Caki2 (cell line): ENCODE data around the gene ARL14EP. TPM values are rescaled to one million over a fixed set of nuclear protein-coding genes. Genes with fewer than 3 reads are reported as not detected.

Source experiments
- DNase-seq: peaks from one replicate; pipeline ENCODE4 v3.0.0-alpha.2; 2015; ENCODE audit warnings: low read depth
- in situ Hi-C: cut with HindIII; loops from 2 replicates; pipeline ENCODE4 v1.10.0; 2016; ENCODE audit warnings: low sequenced_read_pairs, low pct_unique_long_range_greater_than_20kb, mixed read lengths
- total RNA-seq: library from RNA; depleted of rRNA; stranded (reverse); fragments of >200 nt; shearing (Covaris generic); gene quantifications from 2 replicates; pipeline ENCODE4 v1.2.3, GENCODE V29; 2014; ENCODE audit warnings: low replicate concordance

Gene ARL14EP
- total RNA-seq, 1 experiment from 2014 or later: 25.4 TPM

GRCh38 chr11:30321321-30321720, 1.6 kb upstream of the ARL14EP start:
- in situ Hi-C loops: no loop called here
- no peak for DNase-seq

DNA sequence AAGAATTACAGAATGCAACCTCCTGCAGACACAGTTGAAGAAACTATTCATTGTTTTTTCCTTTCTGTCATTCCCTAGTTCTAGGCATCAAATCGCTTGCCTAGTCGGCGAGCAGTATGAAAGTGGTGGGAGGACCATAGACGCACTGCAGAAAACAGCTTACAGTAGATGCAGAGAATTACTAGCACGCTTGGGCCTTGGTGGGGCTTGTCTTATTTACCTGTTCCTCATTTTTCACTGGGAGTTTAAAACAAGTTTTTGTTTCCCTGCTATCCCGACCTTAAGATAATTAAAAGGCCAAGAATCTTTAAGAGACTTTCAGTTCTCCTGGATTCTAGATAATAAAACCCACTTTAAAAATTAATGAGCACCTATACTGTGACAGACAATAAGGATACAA, 713 bp upstream of the ARL14EP start:
- in situ Hi-C loops: no loop called here
- no peak for DNase-seq

GRCh38 chr11:30326114-30326778, 3.3 kb downstream of the ARL14EP start:
- in situ Hi-C loops: no loop called here
- no peak for DNase-seq

- in situ Hi-C loops: no loop called here
- no peak for DNase-seq
Observed at GRCh38 chr11:30326906-30327305, 4.0 kb downstream of the ARL14EP start.

DNA sequence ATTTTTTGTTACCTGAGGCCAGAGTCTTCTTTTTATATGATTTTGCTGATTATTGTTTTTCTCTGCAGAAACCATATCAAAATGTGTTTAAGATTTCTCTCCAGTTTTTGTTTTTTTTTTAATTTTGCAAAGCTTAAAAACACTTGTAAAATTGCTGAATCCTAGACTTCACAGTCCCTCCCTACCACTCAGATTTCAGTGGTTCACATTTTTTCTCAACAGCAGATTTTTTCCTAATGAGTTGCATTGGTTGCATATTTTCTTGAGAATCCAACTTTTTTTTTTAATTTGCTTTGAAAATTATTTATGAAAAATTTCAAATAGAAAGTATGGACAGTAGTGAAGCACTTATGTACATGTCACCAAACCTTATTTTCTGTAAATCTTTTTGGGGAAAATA, 5.8 kb downstream of the ARL14EP start:
- DNase-seq: no peak
- in situ Hi-C loops: no loop called here

DNA sequence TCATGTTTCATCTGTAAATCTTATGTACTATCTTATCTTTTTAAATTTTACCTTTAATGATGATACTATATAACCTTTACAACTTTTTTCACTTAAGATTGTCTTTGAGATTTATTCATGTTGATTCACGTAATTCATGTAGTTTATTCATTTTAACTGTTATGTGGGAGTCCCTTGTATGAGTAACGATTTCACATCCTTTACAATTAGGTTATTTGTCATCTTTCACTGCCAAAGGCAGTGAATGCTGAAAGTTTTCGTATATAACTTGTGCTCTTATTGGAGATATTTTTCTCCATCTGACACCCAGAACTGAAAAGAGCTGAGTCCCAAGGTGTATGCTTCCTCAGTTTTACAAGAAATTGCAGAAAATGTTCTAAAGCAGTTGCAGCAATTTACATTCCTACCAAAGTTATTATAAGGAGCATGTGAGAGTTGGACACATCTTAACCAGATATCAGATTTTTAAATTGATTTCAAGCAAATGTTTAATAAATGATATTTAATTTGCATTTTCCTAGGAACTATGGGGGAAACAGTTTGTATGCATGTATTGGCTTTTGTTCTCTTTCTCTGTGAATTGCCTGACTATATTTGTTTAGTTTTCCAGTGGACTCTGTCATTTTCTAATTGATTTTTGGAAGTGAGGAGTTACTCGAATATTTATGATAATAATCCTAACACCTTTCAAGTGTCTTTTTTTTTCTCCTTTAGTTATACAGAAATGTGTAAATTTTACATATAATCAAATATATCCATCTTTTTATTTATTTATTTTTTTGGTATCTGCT, 6.4 kb downstream of the ARL14EP start:
- no peak for DNase-seq
- in situ Hi-C loops: no loop called here

DNA sequence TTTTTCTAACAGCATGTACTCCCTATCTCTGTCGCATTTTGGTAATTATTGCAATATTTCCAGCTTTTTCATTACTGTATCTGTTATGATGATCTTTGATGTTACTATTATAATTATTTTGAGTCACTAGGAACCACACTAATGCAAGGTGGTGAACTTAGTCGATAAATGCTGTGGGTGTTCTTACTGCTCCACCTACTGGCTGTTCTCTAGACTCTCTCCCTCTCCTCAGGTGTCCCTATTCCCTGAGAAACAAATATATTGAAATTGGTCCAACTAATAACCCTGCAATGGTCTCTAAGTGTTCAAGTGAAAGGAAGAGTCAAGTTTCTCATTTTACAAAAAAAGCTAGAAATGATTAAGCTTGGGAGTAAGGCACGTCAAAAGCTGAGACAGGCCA, 10.5 kb downstream of the ARL14EP start:
- in situ Hi-C loops: no loop called here
- DNase-seq: peak; percentile 9

DNA sequence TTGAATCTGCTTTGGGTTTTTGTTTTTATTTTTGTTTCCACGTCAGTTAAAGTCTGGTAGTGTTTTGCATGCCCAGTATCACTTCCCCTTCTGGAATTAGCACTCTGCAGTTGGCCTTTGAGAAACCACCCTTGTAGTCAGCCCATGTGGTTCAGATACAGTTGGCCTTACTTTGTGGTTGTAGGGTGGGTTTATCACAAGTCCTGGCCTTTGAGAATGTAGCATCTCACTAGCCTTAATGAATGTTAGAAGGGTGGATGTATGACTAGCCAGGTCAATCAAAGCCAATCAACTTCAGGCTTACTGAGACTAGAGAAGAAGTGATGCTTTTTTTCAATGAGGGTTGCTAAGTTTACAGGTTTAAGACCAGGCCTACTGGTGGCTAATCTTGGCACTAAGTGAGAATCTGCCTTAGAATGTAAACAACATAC, 19.8 kb downstream of the ARL14EP start:
- DNase-seq: no peak
- in situ Hi-C loops: no loop called here

GRCh38 chr11:30344085-30344484, 21.2 kb downstream of the ARL14EP start:
- in situ Hi-C loops: no loop called here
- DNase-seq: no peak

DNA sequence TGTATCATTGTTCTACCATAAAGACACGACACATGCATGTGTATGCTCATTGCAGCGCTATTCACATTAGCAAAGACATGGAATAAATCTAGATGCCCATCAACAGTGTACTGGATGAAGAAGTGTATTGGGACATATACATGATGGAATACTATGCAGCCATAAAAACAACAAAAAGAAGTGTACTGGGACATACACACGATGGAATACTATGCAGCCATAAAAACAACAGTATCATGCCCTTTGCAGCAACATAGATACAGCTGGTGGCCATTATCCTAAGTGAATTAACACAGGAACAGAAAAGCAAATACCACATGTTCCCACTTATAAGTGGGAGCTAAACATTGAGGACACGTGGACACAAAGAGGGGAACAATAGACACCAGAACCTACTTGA, 22.7 kb downstream of the ARL14EP start:
- in situ Hi-C loops: no loop called here
- DNase-seq: no peak

DNA sequence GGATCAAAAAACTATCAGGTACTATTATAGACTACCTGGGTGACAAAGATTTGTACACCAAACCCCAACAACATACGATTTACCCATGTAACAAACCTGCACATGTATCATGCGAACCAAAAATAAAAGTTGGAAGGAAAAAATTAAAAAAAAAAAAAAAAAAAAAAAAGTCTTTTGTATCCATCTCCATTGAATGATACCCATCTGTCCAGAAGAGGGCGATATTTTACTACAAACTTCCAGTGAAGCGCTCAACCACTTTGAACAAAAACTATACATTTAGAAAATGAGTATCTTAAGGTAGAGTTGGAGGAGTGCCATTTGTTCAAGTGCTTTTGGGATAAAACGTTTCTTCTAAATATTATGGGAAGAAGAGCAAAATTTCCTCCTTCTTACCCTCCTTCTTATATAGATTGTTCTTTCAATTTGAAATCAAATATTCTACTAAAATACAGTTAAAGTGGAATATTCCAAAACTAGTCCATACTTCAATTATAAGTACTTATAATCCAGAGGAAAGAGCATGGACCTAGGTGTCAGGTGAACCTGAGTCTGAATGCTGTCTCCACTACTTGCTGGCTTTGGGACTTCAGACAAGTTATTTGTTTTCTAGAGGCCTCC, 23.3 kb downstream of the ARL14EP start:
- peak; percentile 22 for DNase-seq
- in situ Hi-C loops: no loop called here

- in situ Hi-C loops: no loop called here
- DNase-seq: no peak
Observed at GRCh38 chr11:30348035-30348434, 25.1 kb downstream of the ARL14EP start.

DNA sequence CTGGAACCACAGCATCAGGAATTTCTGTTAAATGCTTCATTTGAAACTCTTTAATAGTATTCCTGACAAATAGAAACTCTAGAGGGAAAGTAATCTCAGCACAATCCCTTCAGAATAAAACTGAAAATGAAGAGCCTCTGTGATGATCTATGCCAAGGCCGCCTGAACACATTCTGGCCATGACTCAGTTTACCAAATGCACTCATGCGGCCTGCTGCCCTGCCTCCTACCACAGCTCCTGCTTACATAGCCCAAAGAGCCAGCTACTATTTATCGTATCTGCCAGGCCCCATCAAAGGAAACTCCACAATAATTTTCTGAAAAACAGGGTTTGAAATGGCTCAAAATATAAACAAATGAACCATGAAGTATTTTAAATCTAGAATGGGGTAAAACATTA, 27.0 kb downstream of the ARL14EP start:
- no peak for DNase-seq
- in situ Hi-C loops: no loop called here

GRCh38 chr11:30350384-30350783, 27.5 kb downstream of the ARL14EP start:
- no peak for DNase-seq
- in situ Hi-C loops: no loop called here

DNA sequence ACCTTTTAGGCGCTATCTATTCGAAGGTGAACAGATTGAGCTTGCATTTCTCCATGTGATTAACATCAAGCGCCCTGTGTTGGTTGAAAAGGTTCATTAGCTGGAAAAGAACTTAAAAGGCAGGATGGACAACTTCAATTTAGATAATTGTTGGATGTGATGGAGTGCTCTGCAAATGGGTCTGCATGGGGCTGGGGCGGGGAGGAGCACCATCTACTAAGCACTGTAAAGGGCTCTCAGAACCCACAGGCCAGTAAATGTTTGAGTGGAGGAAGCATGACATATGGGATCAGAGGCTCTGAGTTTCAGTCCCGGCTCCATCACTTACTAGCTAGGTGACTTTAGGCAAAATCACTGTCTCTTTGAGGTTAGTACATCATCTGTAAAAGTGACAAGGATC, 28.2 kb downstream of the ARL14EP start:
- no peak for DNase-seq
- in situ Hi-C loops: no loop called here

GRCh38 chr11:30356391-30356790, 33.5 kb downstream of the ARL14EP start:
- DNase-seq: no peak
- in situ Hi-C loops: no loop called here

DNA sequence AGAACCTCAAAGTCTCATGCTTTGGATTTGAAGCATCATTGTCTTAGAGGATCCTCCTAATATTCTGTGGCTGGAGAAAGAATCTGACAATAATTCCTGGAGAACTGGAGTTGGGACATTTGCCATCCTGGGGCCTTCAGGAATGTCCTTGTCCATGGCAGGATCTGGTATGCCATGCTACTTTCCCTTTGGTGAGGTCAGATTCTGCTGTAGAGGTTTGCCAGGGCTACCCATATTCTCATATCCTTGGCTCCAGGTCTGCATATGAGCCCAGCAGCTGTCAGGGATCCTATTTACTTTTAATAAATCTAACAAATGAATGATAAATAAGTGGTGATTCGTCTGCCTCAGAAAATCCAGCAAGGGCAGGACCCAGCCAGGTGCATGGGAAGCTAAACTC, 35.0 kb downstream of the ARL14EP start:
- DNase-seq: no peak
- in situ Hi-C loops: no loop called here

- in situ Hi-C loops: no loop called here
- no peak for DNase-seq
Observed at GRCh38 chr11:30358536-30358935, 35.6 kb downstream of the ARL14EP start.

DNA sequence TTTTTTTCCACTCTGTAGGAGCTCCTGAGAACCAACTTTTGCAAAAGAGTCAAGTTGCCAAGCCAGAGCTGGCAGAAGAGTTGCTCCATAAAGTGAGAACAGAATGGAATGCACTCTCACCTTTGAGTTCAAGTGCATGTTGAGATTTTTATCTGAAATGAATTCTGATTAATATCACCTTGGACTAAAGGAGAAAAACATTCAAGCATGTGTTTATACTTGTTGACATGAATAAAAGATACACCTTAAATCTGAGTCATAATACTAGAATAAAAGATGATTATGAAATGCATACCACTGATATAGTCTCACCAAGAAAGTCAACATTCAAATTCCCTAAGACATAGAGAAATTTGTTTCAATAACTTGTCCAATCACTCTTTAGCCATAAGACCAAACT, 37.8 kb downstream of the ARL14EP start:
- no peak for DNase-seq
- in situ Hi-C loops: no loop called here
